Measurements from ENCODE around the gene CCDC149. TPM values are rescaled to one million over a fixed set of nuclear protein-coding genes. Genes with fewer than 3 reads are reported as not detected.
A peak's percentile ranks its signal among the peaks of the same experiment; 100 is the strongest.

Gene CCDC149
- total and polyA plus RNA-seq, 12 donors, result 6.1 to 17.7 (median 9.3) TPM

- no peak overlapping the region for H3K27ac ChIP-seq
- ATAC-seq (no peak), DNase-seq (no peak)
- TF ChIP-seq CTCF (IDR thresholded peaks at IDR 0.05), result no peak
- WGBS, 2 donors, result 97 to 99% methylated on average over 2 of the region's 2 CpGs
- intact Hi-C loops (cut with DNase I), result loop anchor here in 1 of 10 donors (10.0 kb wide), 1 partner anchor 55 kb away; no protein-coding TSS in a partner anchor
- peaks cover 0 to 6% (median 0%) of the 10 kb centered on the region in 9 donors for H3K4me1 ChIP-seq
- H3K9me3 ChIP-seq, result peaks cover 0 to 16% (median 5%) of the 10 kb centered on the region in 11 donors
- no peaks in the 10 kb centered on the region for H3K36me3 ChIP-seq
- H3K27me3 ChIP-seq, result no peaks in the 10 kb centered on the region
- H3K4me3 ChIP-seq, result no peak overlapping the region
Observed at GRCh38 chr4:24920008-24920407, 7.2 kb upstream of the CCDC149 start.

GRCh38 chr4:24917076-24917856 lies 4.4 kb upstream of the CCDC149 start:
- Histone ChIP-seq H3K27me3 (no peaks in the 10 kb centered on the region), H3K9me3 (peaks cover 0 to 18% (median 5%) of the 10 kb centered on the region in 11 donors), H3K36me3 (no peaks in the 10 kb centered on the region), H3K27ac (no peak overlapping the region), H3K4me1 (peaks cover 0 to 13% (median 2%) of the 10 kb centered on the region in 9 donors), H3K4me3 (no peak overlapping the region)
- no peak for TF ChIP-seq CTCF (IDR thresholded peaks at IDR 0.05)
- ATAC-seq (no peak), DNase-seq (no peak)
- WGBS, 2 donors, result 69 to 71% methylated on average over 20 of the region's 20 CpGs
- intact Hi-C loops (cut with DNase I), result loop anchor here in 2 of 10 donors (10.0 kb wide), 2 partner anchors 332 to 432 kb away; partner anchors contain the start of gene DHX15 (in 1 of the 2)

- Histone ChIP-seq H3K4me1 (peaks cover 2 to 21% (median 7%) of the 10 kb centered on the region in 9 donors), H3K4me3 (no peak overlapping the region), H3K27ac (no peak overlapping the region), H3K9me3 (peaks cover 0 to 14% (median 5%) of the 10 kb centered on the region in 11 donors), H3K27me3 (no peaks in the 10 kb centered on the region), H3K36me3 (peaks cover 0 to 7% (median 0%) of the 10 kb centered on the region in 9 donors)
- ATAC-seq (no peak), DNase-seq (no peak)
- WGBS, 2 donors, result 64 to 76% methylated on average over 8 of the region's 8 CpGs
- intact Hi-C loops (cut with DNase I), result loop anchor here in 2 of 10 donors (10.0 kb wide), 2 partner anchors 331 to 431 kb away; partner anchors contain the start of gene DHX15 (in 1 of the 2)
- TF ChIP-seq CTCF (IDR thresholded peaks at IDR 0.05), result peak in 3 of 9 donors; percentile 26 to 36 (median 33)
Observed at GRCh38 chr4:24915121-24915922, 2.5 kb upstream of the CCDC149 start.

- no peak for TF ChIP-seq CTCF (IDR thresholded peaks at IDR 0.05)
- H3K27ac ChIP-seq, result no peak overlapping the region
- peaks cover 0 to 16% (median 9%) of the 10 kb centered on the region in 9 donors for H3K36me3 ChIP-seq
- ATAC-seq (no peak), DNase-seq (no peak)
- H3K4me3 ChIP-seq, result no peak overlapping the region
- intact Hi-C loops (cut with DNase I), result loop anchor here in 5 of 10 donors (5.0 to 10.0 kb wide), 4 partner anchors 63 to 430 kb away; partner anchors contain the start of gene DHX15 (in 2 of the 5)
- peaks cover 2 to 21% (median 7%) of the 10 kb centered on the region in 9 donors for H3K4me1 ChIP-seq
- peaks cover 0 to 14% (median 0%) of the 10 kb centered on the region in 11 donors for H3K9me3 ChIP-seq
- 84 to 92% methylated on average over 6 of the region's 6 CpGs for WGBS, 2 donors
- no peaks in the 10 kb centered on the region for H3K27me3 ChIP-seq
Observed at GRCh38 chr4:24914460-24914859, 1.6 kb upstream of the CCDC149 start.

Data from heart right ventricle (tissue), 16 donors.